GM18505 (cell line): ENCODE data around the gene ACTR10.

Source experiments
- ATAC-seq: cut with Tn5 transposase; IDR thresholded peaks from one replicate; pipeline ENCODE4 v1.9.1; 2021; ENCODE audit not compliant: unreplicated experiment
- POLR2A ChIP-seq: IDR thresholded peaks from 4 replicates; pipeline ENCODE4 v1.6.1; 2011; ENCODE audit warnings: borderline replicate concordance; ENCODE audit not compliant: insufficient read depth, insufficient read length; ENCODE audit errors: extremely low read depth

The ACTR10 gene

GRCh38 chr14:58191763-58192601 lies 8.0 kb upstream of the ACTR10 start:
- no peak for TF ChIP-seq POLR2A
- ATAC-seq = no peak

- no peak for TF ChIP-seq POLR2A
- ATAC-seq = no peak
Observed at GRCh38 chr14:58193542-58193941, 6.4 kb upstream of the ACTR10 start.

GRCh38 chr14:58196198-58196597 lies 3.8 kb upstream of the ACTR10 start:
- ATAC-seq = no peak
- TF ChIP-seq POLR2A = no peak

GRCh38 chr14:58198086-58198485 lies 1.9 kb upstream of the ACTR10 start:
- TF ChIP-seq POLR2A = no peak
- ATAC-seq = no peak

GRCh38 chr14:58200480-58200841 lies 512 bp downstream of the ACTR10 start:
- peak; percentile 11 for ATAC-seq
- TF ChIP-seq POLR2A = no peak

GRCh38 chr14:58200846-58201245 lies 897 bp downstream of the ACTR10 start:
- no peak for TF ChIP-seq POLR2A
- ATAC-seq = no peak

GRCh38 chr14:58213176-58213575 lies 13.2 kb downstream of the ACTR10 start:
- TF ChIP-seq POLR2A = no peak

GRCh38 chr14:58215191-58215914 lies 15.4 kb downstream of the ACTR10 start:
- TF ChIP-seq POLR2A = no peak
- ATAC-seq = no peak

More at GRCh38 chr14:58213176-58213575, 13.2 kb downstream of the ACTR10 start:
- ATAC-seq = no peak

GRCh38 chr14:58216544-58216943 lies 16.6 kb downstream of the ACTR10 start:
- ATAC-seq = no peak
- no peak for TF ChIP-seq POLR2A

- no peak for TF ChIP-seq POLR2A
- no peak for ATAC-seq
Observed at GRCh38 chr14:58227096-58227819, 27.3 kb downstream of the ACTR10 start.

- no peak for TF ChIP-seq POLR2A
- ATAC-seq = no peak
Observed at GRCh38 chr14:58238252-58239243, 38.6 kb downstream of the ACTR10 start.
